Measurements from ENCODE around the gene MCL1.
"Not testable (repeated sequence)": the region's sequence is repeated elsewhere in the genome, so short reads cannot be mapped to it uniquely, and the experiment has no call there.

MCL1 gene

GRCh38 chr1:150601540-150601939, 22.1 kb upstream of the MCL1 start:
- no peak for DNase-seq (ENCODE audit: low spot score)
- Histone ChIP-seq H3K9me3 (ENCODE audit: severe bottlenecking) (no peaks in the 10 kb centered on the region), H3K36me3 (ENCODE audit: low read depth) (peaks cover 11% of the 10 kb centered on the region), H3K27ac (ENCODE audit: poor library complexity, severe bottlenecking) (peak overlapping the region; percentile 15), H3K4me3 (ENCODE audit: severe bottlenecking) (no peak overlapping the region), H3K4me1 (ENCODE audit: insufficient read depth, poor library complexity, severe bottlenecking) (peaks cover 29% of the 10 kb centered on the region), H3K27me3 (ENCODE audit: insufficient read depth, poor library complexity, severe bottlenecking) (no peaks in the 10 kb centered on the region)
- no peak for TF ChIP-seq CTCF (IDR thresholded peaks at IDR 0.05; ENCODE audit: poor library complexity, severe bottlenecking)
- ATAC-seq (ENCODE audit: low read depth) = no peak

GRCh38 chr1:150598346-150598745, 18.9 kb upstream of the MCL1 start:
- not testable (repeated sequence) for H3K4me3 ChIP-seq (ENCODE audit: severe bottlenecking); DNase-seq (ENCODE audit: low spot score); H3K36me3 ChIP-seq (ENCODE audit: low read depth); H3K9me3 ChIP-seq (ENCODE audit: severe bottlenecking); H3K27me3 ChIP-seq (ENCODE audit: insufficient read depth, poor library complexity, severe bottlenecking); H3K27ac ChIP-seq (ENCODE audit: poor library complexity, severe bottlenecking); ATAC-seq (ENCODE audit: low read depth)
- peaks cover 11% of the 10 kb centered on the region for H3K4me1 ChIP-seq (ENCODE audit: insufficient read depth, poor library complexity, severe bottlenecking)

GRCh38 chr1:150596976-150597375, 17.6 kb upstream of the MCL1 start:
- Histone ChIP-seq H3K4me3 (ENCODE audit: severe bottlenecking) (no peak overlapping the region), H3K4me1 (ENCODE audit: insufficient read depth, poor library complexity, severe bottlenecking) (peaks cover 11% of the 10 kb centered on the region), H3K9me3 (ENCODE audit: severe bottlenecking) (no peaks in the 10 kb centered on the region), H3K27me3 (ENCODE audit: insufficient read depth, poor library complexity, severe bottlenecking) (no peaks in the 10 kb centered on the region), H3K36me3 (ENCODE audit: low read depth) (peaks cover 6% of the 10 kb centered on the region), H3K27ac (ENCODE audit: poor library complexity, severe bottlenecking) (peak overlapping the region; percentile 43)
- ATAC-seq (ENCODE audit: low read depth) (0 out of 3 replicates have a peak, but pooled peaks have one; percentile 42), DNase-seq (ENCODE audit: low spot score) (no peak)
- no peak for TF ChIP-seq CTCF (IDR thresholded peaks at IDR 0.05; ENCODE audit: poor library complexity, severe bottlenecking)

- peaks cover 4% of the 10 kb centered on the region for H3K9me3 ChIP-seq (ENCODE audit: severe bottlenecking)
- H3K27ac ChIP-seq (ENCODE audit: poor library complexity, severe bottlenecking) = peak overlapping the region; percentile 43
- no peak for DNase-seq (ENCODE audit: low spot score)
- H3K36me3 ChIP-seq (ENCODE audit: low read depth) = peaks cover 6% of the 10 kb centered on the region
- peaks cover 11% of the 10 kb centered on the region for H3K4me1 ChIP-seq (ENCODE audit: insufficient read depth, poor library complexity, severe bottlenecking)
- no peaks in the 10 kb centered on the region for H3K27me3 ChIP-seq (ENCODE audit: insufficient read depth, poor library complexity, severe bottlenecking)
- no peak overlapping the region for H3K4me3 ChIP-seq (ENCODE audit: severe bottlenecking)
- no peak for TF ChIP-seq CTCF (IDR thresholded peaks at IDR 0.05; ENCODE audit: poor library complexity, severe bottlenecking)
- ATAC-seq (ENCODE audit: low read depth) = peak; percentile 73
Observed at GRCh38 chr1:150596095-150596892, 16.9 kb upstream of the MCL1 start.

GRCh38 chr1:150582371-150582770, 3.0 kb upstream of the MCL1 start:
- DNase-seq (ENCODE audit: low spot score) = no peak
- peaks cover 19% of the 10 kb centered on the region for H3K36me3 ChIP-seq (ENCODE audit: low read depth)
- no peak overlapping the region for H3K4me3 ChIP-seq (ENCODE audit: severe bottlenecking)
- no peaks in the 10 kb centered on the region for H3K27me3 ChIP-seq (ENCODE audit: insufficient read depth, poor library complexity, severe bottlenecking)
- no peak for TF ChIP-seq CTCF (IDR thresholded peaks at IDR 0.05; ENCODE audit: poor library complexity, severe bottlenecking)
- no peak for ATAC-seq (ENCODE audit: low read depth)
- no peaks in the 10 kb centered on the region for H3K9me3 ChIP-seq (ENCODE audit: severe bottlenecking)
- H3K27ac ChIP-seq (ENCODE audit: poor library complexity, severe bottlenecking) = no peak overlapping the region
- H3K4me1 ChIP-seq (ENCODE audit: insufficient read depth, poor library complexity, severe bottlenecking) = peaks cover 12% of the 10 kb centered on the region

GRCh38 chr1:150581962-150582361, 2.6 kb upstream of the MCL1 start:
- ATAC-seq (ENCODE audit: low read depth); H3K27ac ChIP-seq (ENCODE audit: poor library complexity, severe bottlenecking): not testable (repeated sequence)

GRCh38 chr1:150581437-150581836, 2.0 kb upstream of the MCL1 start:
- H3K27me3 ChIP-seq (ENCODE audit: insufficient read depth, poor library complexity, severe bottlenecking); H3K9me3 ChIP-seq (ENCODE audit: severe bottlenecking); ATAC-seq (ENCODE audit: low read depth); H3K4me3 ChIP-seq (ENCODE audit: severe bottlenecking); DNase-seq (ENCODE audit: low spot score): not testable (repeated sequence)
- peak overlapping the region; percentile 100 for H3K27ac ChIP-seq (ENCODE audit: poor library complexity, severe bottlenecking)
- peaks cover 12% of the 10 kb centered on the region for H3K4me1 ChIP-seq (ENCODE audit: insufficient read depth, poor library complexity, severe bottlenecking)
- peaks cover 28% of the 10 kb centered on the region for H3K36me3 ChIP-seq (ENCODE audit: low read depth)

More at GRCh38 chr1:150581962-150582361, 2.6 kb upstream of the MCL1 start:
- not testable (repeated sequence) for H3K4me3 ChIP-seq (ENCODE audit: severe bottlenecking); H3K9me3 ChIP-seq (ENCODE audit: severe bottlenecking); H3K27me3 ChIP-seq (ENCODE audit: insufficient read depth, poor library complexity, severe bottlenecking); DNase-seq (ENCODE audit: low spot score)
- H3K36me3 ChIP-seq (ENCODE audit: low read depth) = peaks cover 23% of the 10 kb centered on the region
- H3K4me1 ChIP-seq (ENCODE audit: insufficient read depth, poor library complexity, severe bottlenecking) = peaks cover 12% of the 10 kb centered on the region

- peak overlapping the region; percentile 100 for H3K27ac ChIP-seq (ENCODE audit: poor library complexity, severe bottlenecking)
- DNase-seq (ENCODE audit: low spot score); ATAC-seq (ENCODE audit: low read depth); H3K27me3 ChIP-seq (ENCODE audit: insufficient read depth, poor library complexity, severe bottlenecking); H3K4me3 ChIP-seq (ENCODE audit: severe bottlenecking); H3K9me3 ChIP-seq (ENCODE audit: severe bottlenecking): not testable (repeated sequence)
- H3K4me1 ChIP-seq (ENCODE audit: insufficient read depth, poor library complexity, severe bottlenecking) = peaks cover 12% of the 10 kb centered on the region
- peaks cover 33% of the 10 kb centered on the region for H3K36me3 ChIP-seq (ENCODE audit: low read depth)
Observed at GRCh38 chr1:150580966-150581365, 1.6 kb upstream of the MCL1 start.

Data from RWPE2 (cell line).